ENCODE data around the gene CYP51A1.
"Not testable (repeated sequence)": the region's sequence is repeated elsewhere in the genome, so short reads cannot be mapped to it uniquely, and the experiment has no call there.

DNA sequence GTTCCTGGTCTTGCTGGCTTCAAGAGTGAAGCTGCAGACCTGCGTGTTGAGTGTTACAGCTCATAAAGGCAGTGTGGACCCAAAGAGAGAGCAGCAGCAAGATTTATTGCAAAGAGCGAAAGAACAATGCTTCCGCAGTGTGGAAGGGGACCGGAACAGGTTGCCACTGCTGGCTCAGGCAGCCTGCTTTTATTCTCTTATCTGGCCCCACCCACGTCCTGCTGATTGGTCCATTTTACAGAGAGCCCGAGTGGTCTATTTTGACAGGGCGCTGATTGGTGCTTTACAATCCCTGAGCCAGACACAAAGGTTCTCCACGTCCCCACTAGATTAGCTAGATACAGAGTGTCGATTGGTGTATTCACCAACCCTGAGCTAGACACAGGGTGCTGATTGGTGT, 8.5 kb upstream of the CYP51A1 start:
- TF ChIP-seq, protein P1, sequence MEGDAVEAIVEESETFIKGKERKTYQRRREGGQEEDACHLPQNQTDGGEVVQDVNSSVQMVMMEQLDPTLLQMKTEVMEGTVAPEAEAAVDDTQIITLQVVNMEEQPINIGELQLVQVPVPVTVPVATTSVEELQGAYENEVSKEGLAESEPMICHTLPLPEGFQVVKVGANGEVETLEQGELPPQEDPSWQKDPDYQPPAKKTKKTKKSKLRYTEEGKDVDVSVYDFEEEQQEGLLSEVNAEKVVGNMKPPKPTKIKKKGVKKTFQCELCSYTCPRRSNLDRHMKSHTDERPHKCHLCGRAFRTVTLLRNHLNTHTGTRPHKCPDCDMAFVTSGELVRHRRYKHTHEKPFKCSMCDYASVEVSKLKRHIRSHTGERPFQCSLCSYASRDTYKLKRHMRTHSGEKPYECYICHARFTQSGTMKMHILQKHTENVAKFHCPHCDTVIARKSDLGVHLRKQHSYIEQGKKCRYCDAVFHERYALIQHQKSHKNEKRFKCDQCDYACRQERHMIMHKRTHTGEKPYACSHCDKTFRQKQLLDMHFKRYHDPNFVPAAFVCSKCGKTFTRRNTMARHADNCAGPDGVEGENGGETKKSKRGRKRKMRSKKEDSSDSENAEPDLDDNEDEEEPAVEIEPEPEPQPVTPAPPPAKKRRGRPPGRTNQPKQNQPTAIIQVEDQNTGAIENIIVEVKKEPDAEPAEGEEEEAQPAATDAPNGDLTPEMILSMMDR (IDR thresholded peaks at IDR 0.05; ENCODE audit: insufficient read depth, low read depth, low read length) = not testable (repeated sequence)
- not testable (repeated sequence) for TF ChIP-seq EZH2 (IDR thresholded peaks at IDR 0.05; ENCODE audit: insufficient read depth, low read length)

Measured in astrocyte (in vitro differentiated cells and primary cell).